DND-41 (cell line): ENCODE measurements around the gene SSUH2.

Experiments used
- ATAC-seq: fragments of 200-7000 bp; cut with Tn5 transposase; 3 replicates; pipeline ENCODE4 v1.9.1; 2021; ENCODE audit warnings: low read depth; ENCODE audit not compliant: insufficient read depth
- DNase-seq: peaks from one replicate; pipeline ENCODE4 v3.0.0-alpha.2; 2020
- H2AFZ ChIP-seq: 2 replicates; pipeline ENCODE4 v1.6.0; 2012; ENCODE audit warnings: low read depth, low read length
- H3K27ac ChIP-seq: 2 replicates; pipeline ENCODE4 v1.5.1; 2012; ENCODE audit warnings: low read length, inconsistent platforms
- H3K27me3 ChIP-seq: fragments of 200-600 bp; sonication (generic); 2 replicates; pipeline ENCODE4 v1.6.0; 2012; ENCODE audit warnings: low read length, mild to moderate bottlenecking, inconsistent platforms; ENCODE audit not compliant: insufficient read depth, poor library complexity
- H3K36me3 ChIP-seq: 2 replicates; pipeline ENCODE4 v1.5.1; 2012; ENCODE audit warnings: low read length, inconsistent platforms; ENCODE audit not compliant: insufficient read depth
- H3K4me1 ChIP-seq: 2 replicates; pipeline ENCODE4 v1.5.1; 2012; ENCODE audit warnings: mild to moderate bottlenecking, low read length; ENCODE audit not compliant: insufficient read depth
- H3K4me2 ChIP-seq: 2 replicates; pipeline ENCODE4 v1.6.0; 2012; ENCODE audit warnings: mild to moderate bottlenecking, moderate library complexity, low read length, inconsistent platforms; ENCODE audit not compliant: insufficient read depth
- H3K4me3 ChIP-seq, 2 experiments: fragments of 200-600 bp in 1 of 2; shearing (Covaris generic) in 1 of 2; 2 replicates each; pipeline ENCODE4 v1.5.1; 2012 to 2016; ENCODE audit warnings: inconsistent platforms in 2 of 2, low read length in 2 of 2, mild to moderate bottlenecking in 2 of 2, low read depth in 1 of 2, moderate library complexity in 1 of 2
- H3K79me2 ChIP-seq: 2 replicates; pipeline ENCODE4 v1.6.0; 2012; ENCODE audit warnings: low read length, inconsistent platforms; ENCODE audit not compliant: insufficient read depth
- H3K9ac ChIP-seq: 2 replicates; pipeline ENCODE4 v1.6.0; 2012; ENCODE audit warnings: low read depth, mild to moderate bottlenecking, inconsistent platforms, low read length, moderate library complexity
- H3K9me3 ChIP-seq: 2 replicates; pipeline ENCODE4 v1.5.1; 2012; ENCODE audit warnings: low read length, moderate library complexity, mild to moderate bottlenecking, inconsistent platforms; ENCODE audit not compliant: insufficient read depth, severe bottlenecking
- H4K20me1 ChIP-seq: 2 replicates; pipeline ENCODE4 v1.6.0; 2012; ENCODE audit warnings: low read length; ENCODE audit not compliant: insufficient read depth
- CTCF ChIP-seq: IDR thresholded peaks from 2 replicates; pipeline ENCODE4 v1.5.1; 2012; ENCODE audit warnings: borderline replicate concordance, low read length, moderate library complexity, mild to moderate bottlenecking; ENCODE audit not compliant: poor library complexity, severe bottlenecking; ENCODE audit errors: extremely low read depth
- EZH2 ChIP-seq: IDR thresholded peaks from 3 replicates; pipeline ENCODE4 v1.6.1; 2012; ENCODE audit warnings: borderline replicate concordance, low read depth, mild to moderate bottlenecking, moderate library complexity, low read length, inconsistent platforms; ENCODE audit not compliant: severe bottlenecking

SSUH2 gene

GRCh38 chr3:8662594-8662993 is 18.0 kb upstream of the SSUH2 start:
- no peak overlapping the region for H3K9ac ChIP-seq
- H4K20me1 ChIP-seq: no peaks in the 10 kb centered on the region
- H3K27me3 ChIP-seq: no peaks in the 10 kb centered on the region
- no peak for ATAC-seq
- H3K9me3 ChIP-seq: no peaks in the 10 kb centered on the region
- H3K4me2 ChIP-seq: no peak overlapping the region
- no peak overlapping the region for H3K4me3 ChIP-seq
- H2AFZ ChIP-seq: no peak overlapping the region
- H3K4me1 ChIP-seq: no peaks in the 10 kb centered on the region
- no peak overlapping the region for H3K27ac ChIP-seq
- TF ChIP-seq EZH2: no peak
- no peak for TF ChIP-seq CTCF
- DNase-seq: no peak
- H3K79me2 ChIP-seq: no peaks in the 10 kb centered on the region
- no peaks in the 10 kb centered on the region for H3K36me3 ChIP-seq

GRCh38 chr3:8660175-8661118 is 15.8 kb upstream of the SSUH2 start:
- Histone ChIP-seq H3K27me3 (no peaks in the 10 kb centered on the region), H2AFZ (no peak overlapping the region), H3K4me3 (no peak overlapping the region), H4K20me1 (no peaks in the 10 kb centered on the region), H3K9me3 (no peaks in the 10 kb centered on the region), H3K4me1 (no peaks in the 10 kb centered on the region), H3K9ac (no peak overlapping the region), H3K27ac (no peak overlapping the region), H3K79me2 (no peaks in the 10 kb centered on the region), H3K36me3 (no peaks in the 10 kb centered on the region), H3K4me2 (no peak overlapping the region)
- DNase-seq (no peak), ATAC-seq (no peak)
- TF ChIP-seq CTCF (no peak), EZH2 (no peak)

GRCh38 chr3:8659242-8659641 is 14.6 kb upstream of the SSUH2 start:
- H3K27me3 ChIP-seq: no peaks in the 10 kb centered on the region
- no peak overlapping the region for H3K4me2 ChIP-seq
- no peak overlapping the region for H3K27ac ChIP-seq
- no peak overlapping the region for H3K4me3 ChIP-seq
- H2AFZ ChIP-seq: no peak overlapping the region
- H3K36me3 ChIP-seq: no peaks in the 10 kb centered on the region
- TF ChIP-seq EZH2 (no peak), CTCF (no peak)
- DNase-seq (no peak), ATAC-seq (no peak)
- no peaks in the 10 kb centered on the region for H4K20me1 ChIP-seq
- H3K79me2 ChIP-seq: no peaks in the 10 kb centered on the region
- no peak overlapping the region for H3K9ac ChIP-seq
- no peaks in the 10 kb centered on the region for H3K9me3 ChIP-seq
- H3K4me1 ChIP-seq: no peaks in the 10 kb centered on the region
